GM19043 (cell line): ENCODE measurements around the gene MYH7.
"Not testable (repeated sequence)": the region's sequence is repeated elsewhere in the genome, so short reads cannot be mapped to it uniquely, and the experiment has no call there.

Experiments used
- ATAC-seq: cut with Tn5 transposase; IDR thresholded peaks from one replicate; pipeline ENCODE4 v1.9.1; 2021; ENCODE audit warnings: low read depth; ENCODE audit not compliant: unreplicated experiment

MYH7 gene

GRCh38 chr14:23435543-23436326 is at the start of gene MYH7:
Gene MYH7, minus strand, starts transcription at chr14:23435660. Its CDS starts 1,928 bp downstream, at chr14:23433732.
- no peak for ATAC-seq

GRCh38 chr14:23483236-23483854 is 47.9 kb upstream of the MYH7 start:
- no peak for ATAC-seq

GRCh38 chr14:23482823-23483148 is 47.3 kb upstream of the MYH7 start:
- ATAC-seq, result no peak

- no peak for ATAC-seq
Observed at GRCh38 chr14:23481979-23482822, 46.7 kb upstream of the MYH7 start.

GRCh38 chr14:23481362-23481970 is 46.0 kb upstream of the MYH7 start:
- no peak for ATAC-seq

GRCh38 chr14:23478109-23478759 is 42.8 kb upstream of the MYH7 start:
- ATAC-seq, result no peak

GRCh38 chr14:23470947-23471346 is 35.5 kb upstream of the MYH7 start:
- no peak for ATAC-seq

- ATAC-seq, result no peak
Observed at GRCh38 chr14:23469906-23470403, 34.5 kb upstream of the MYH7 start.

GRCh38 chr14:23469127-23469905 is 33.9 kb upstream of the MYH7 start, which contains the start of gene NGDN:
Gene NGDN, plus strand, starts transcription at chr14:23469703. Its CDS starts 13 bp downstream, at chr14:23469716.
- peak; percentile 89 for ATAC-seq

GRCh38 chr14:23468704-23469126 is 33.3 kb upstream of the MYH7 start:
- no peak for ATAC-seq

GRCh38 chr14:23465261-23465660 is 29.8 kb upstream of the MYH7 start:
- ATAC-seq, result no peak

GRCh38 chr14:23464700-23465099 is 29.2 kb upstream of the MYH7 start:
- ATAC-seq, result no peak

- ATAC-seq, result no peak
Observed at GRCh38 chr14:23460960-23461359, 25.5 kb upstream of the MYH7 start.

GRCh38 chr14:23457587-23458445 is 22.4 kb upstream of the MYH7 start:
- ATAC-seq, result no peak

GRCh38 chr14:23456883-23457586 is 21.6 kb upstream of the MYH7 start:
- ATAC-seq, result not testable (repeated sequence)

- ATAC-seq, result no peak
Observed at GRCh38 chr14:23454445-23454856, 19.0 kb upstream of the MYH7 start.

- no peak for ATAC-seq
Observed at GRCh38 chr14:23452237-23452636, 16.8 kb upstream of the MYH7 start.

GRCh38 chr14:23450379-23450778 is 14.9 kb upstream of the MYH7 start:
- no peak for ATAC-seq
